Astrocyte (in vitro differentiated cells and primary cell): ENCODE measurements around the gene CATSPERZ. TPM values are rescaled to one million over a fixed set of nuclear protein-coding genes. Genes with fewer than 3 reads are reported as not detected.

Source experiments
- DNase-seq: peaks from one replicate; pipeline ENCODE4 v3.0.0-alpha.2; 2010; ENCODE audit warnings: low read depth
- FAIRE-seq: peaks from 2 replicates; lab custom pipeline; 2011; peaks lifted over from hg19 to GRCh38; lab: Jason Lieb, UNC
- H2AFZ ChIP-seq: 2 replicates; pipeline ENCODE4 v1.6.0; 2012; ENCODE audit warnings: low read depth, low read length, inconsistent platforms
- H3K27ac ChIP-seq: 2 replicates; pipeline ENCODE4 v1.5.1; 2011; ENCODE audit warnings: low read depth, low read length, inconsistent platforms
- H3K27me3 ChIP-seq: 2 replicates; pipeline ENCODE4 v1.6.0; 2011; ENCODE audit warnings: low read length, inconsistent platforms; ENCODE audit not compliant: insufficient read depth
- H3K36me3 ChIP-seq: 2 replicates; pipeline ENCODE4 v1.5.1; 2011; ENCODE audit warnings: low read length, inconsistent platforms; ENCODE audit not compliant: insufficient read depth
- H3K4me1 ChIP-seq: 2 replicates; pipeline ENCODE4 v1.5.1; 2011; ENCODE audit warnings: low read length, inconsistent platforms; ENCODE audit not compliant: insufficient read depth
- H3K4me2 ChIP-seq: 2 replicates; pipeline ENCODE4 v1.6.0; 2012; ENCODE audit warnings: low read length, inconsistent platforms
- H3K4me3 ChIP-seq: 2 replicates; pipeline ENCODE4 v1.5.1; 2011; ENCODE audit warnings: low read depth, mild to moderate bottlenecking, low read length, inconsistent platforms; ENCODE audit not compliant: insufficient read depth
- H3K79me2 ChIP-seq: 2 replicates; pipeline ENCODE4 v1.6.0; 2012; ENCODE audit warnings: mild to moderate bottlenecking, low read length, inconsistent platforms; ENCODE audit not compliant: insufficient read depth
- H3K9ac ChIP-seq: 2 replicates; pipeline ENCODE4 v1.6.0; 2012; ENCODE audit warnings: mild to moderate bottlenecking, low read length, inconsistent platforms
- H3K9me3 ChIP-seq: 2 replicates; pipeline ENCODE4 v1.5.1; 2012; ENCODE audit warnings: low read depth, mild to moderate bottlenecking, low read length, inconsistent platforms; ENCODE audit not compliant: insufficient read depth
- H4K20me1 ChIP-seq: 2 replicates; pipeline ENCODE4 v1.6.0; 2012; ENCODE audit warnings: low read length, inconsistent platforms; ENCODE audit not compliant: insufficient read depth
- H3K27ac Mint-ChIP-seq: one replicate; pipeline ENCODE4 v1.8.0; 2021; ENCODE audit warnings: mild to moderate bottlenecking, mixed read lengths; ENCODE audit not compliant: unreplicated experiment
- H3K27me3 Mint-ChIP-seq: one replicate; pipeline ENCODE4 v1.8.0; 2021; ENCODE audit warnings: low read depth, mixed read lengths; ENCODE audit not compliant: unreplicated experiment
- H3K36me3 Mint-ChIP-seq: one replicate; pipeline ENCODE4 v1.8.0; 2021; ENCODE audit warnings: low read depth, mixed read lengths; ENCODE audit not compliant: unreplicated experiment
- H3K4me1 Mint-ChIP-seq: one replicate; pipeline ENCODE4 v1.8.0; 2021; ENCODE audit warnings: low read depth, mixed read lengths; ENCODE audit not compliant: unreplicated experiment
- H3K4me3 Mint-ChIP-seq: one replicate; pipeline ENCODE4 v1.8.0; 2021; ENCODE audit warnings: mild to moderate bottlenecking, moderate library complexity, mixed read lengths; ENCODE audit not compliant: unreplicated experiment
- H3K9me3 Mint-ChIP-seq: one replicate; pipeline ENCODE4 v1.8.0; 2021; ENCODE audit warnings: mild to moderate bottlenecking, mixed read lengths; ENCODE audit not compliant: unreplicated experiment
- EZH2 ChIP-seq: IDR thresholded peaks from 2 replicates; pipeline ENCODE4 v1.6.1; 2012; ENCODE audit warnings: mild to moderate bottlenecking, low read length, inconsistent platforms; ENCODE audit not compliant: insufficient read depth
- total RNA-seq: library from RNA; stranded (reverse); gene quantifications from 2 replicates; pipeline ENCODE4 v1.2.1, GENCODE V29; 2021
- TF ChIP-seq, protein P1 (sequence below): IDR thresholded peaks from 2 replicates; pipeline ENCODE4 v1.5.1; 2011; ENCODE audit warnings: low read depth, mild to moderate bottlenecking, inconsistent platforms, low read length, moderate library complexity; ENCODE audit not compliant: insufficient read depth

Gene CATSPERZ
- total RNA-seq, 1 donor from 2014 or later: not detected

- Histone ChIP-seq H2AFZ (no peak overlapping the region), H3K79me2 (peaks cover 16% of the 10 kb centered on the region), H3K4me3 (no peak overlapping the region), H3K36me3 (no peaks in the 10 kb centered on the region), H3K9me3 (no peaks in the 10 kb centered on the region), H3K27ac (no peak overlapping the region), H3K27me3 (no peaks in the 10 kb centered on the region), H3K9ac (no peak overlapping the region), H3K4me2 (no peak overlapping the region), H3K4me1 (peaks cover 10% of the 10 kb centered on the region), H4K20me1 (no peaks in the 10 kb centered on the region)
- Mint-ChIP-seq H3K27me3 (no peaks in the 10 kb centered on the region), H3K27ac (no peak overlapping the region), H3K4me1 (peaks cover 3% of the 10 kb centered on the region), H3K4me3 (no peak overlapping the region), H3K36me3 (peaks cover 7% of the 10 kb centered on the region), H3K9me3 (no peaks in the 10 kb centered on the region)
- DNase-seq (no peak), FAIRE-seq (no peak)
- TF ChIP-seq, protein P1, sequence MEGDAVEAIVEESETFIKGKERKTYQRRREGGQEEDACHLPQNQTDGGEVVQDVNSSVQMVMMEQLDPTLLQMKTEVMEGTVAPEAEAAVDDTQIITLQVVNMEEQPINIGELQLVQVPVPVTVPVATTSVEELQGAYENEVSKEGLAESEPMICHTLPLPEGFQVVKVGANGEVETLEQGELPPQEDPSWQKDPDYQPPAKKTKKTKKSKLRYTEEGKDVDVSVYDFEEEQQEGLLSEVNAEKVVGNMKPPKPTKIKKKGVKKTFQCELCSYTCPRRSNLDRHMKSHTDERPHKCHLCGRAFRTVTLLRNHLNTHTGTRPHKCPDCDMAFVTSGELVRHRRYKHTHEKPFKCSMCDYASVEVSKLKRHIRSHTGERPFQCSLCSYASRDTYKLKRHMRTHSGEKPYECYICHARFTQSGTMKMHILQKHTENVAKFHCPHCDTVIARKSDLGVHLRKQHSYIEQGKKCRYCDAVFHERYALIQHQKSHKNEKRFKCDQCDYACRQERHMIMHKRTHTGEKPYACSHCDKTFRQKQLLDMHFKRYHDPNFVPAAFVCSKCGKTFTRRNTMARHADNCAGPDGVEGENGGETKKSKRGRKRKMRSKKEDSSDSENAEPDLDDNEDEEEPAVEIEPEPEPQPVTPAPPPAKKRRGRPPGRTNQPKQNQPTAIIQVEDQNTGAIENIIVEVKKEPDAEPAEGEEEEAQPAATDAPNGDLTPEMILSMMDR: no peak
- TF ChIP-seq EZH2: no peak
These were observed 18.0 kb upstream of the CATSPERZ start for GRCh38 chr11:64281957-64282770.

- H3K27ac Mint-ChIP-seq: no peak overlapping the region
- peaks cover 10% of the 10 kb centered on the region for H3K4me1 ChIP-seq
- no peak overlapping the region for H3K9ac ChIP-seq
- FAIRE-seq (no peak), DNase-seq (no peak)
- TF ChIP-seq EZH2: no peak
- TF ChIP-seq, protein P1: no peak
- H3K9me3 Mint-ChIP-seq: no peaks in the 10 kb centered on the region
- H3K4me1 Mint-ChIP-seq: peaks cover 3% of the 10 kb centered on the region
- H3K79me2 ChIP-seq: peaks cover 16% of the 10 kb centered on the region
- no peaks in the 10 kb centered on the region for H3K27me3 ChIP-seq
- peak overlapping the region; percentile 27 for H3K4me3 Mint-ChIP-seq
- H4K20me1 ChIP-seq: no peaks in the 10 kb centered on the region
- H3K27me3 Mint-ChIP-seq: no peaks in the 10 kb centered on the region
- H3K27ac ChIP-seq: no peak overlapping the region
- H2AFZ ChIP-seq: no peak overlapping the region
- no peaks in the 10 kb centered on the region for H3K36me3 ChIP-seq
- H3K4me3 ChIP-seq: no peak overlapping the region
- H3K36me3 Mint-ChIP-seq: peaks cover 7% of the 10 kb centered on the region
- H3K4me2 ChIP-seq: peak overlapping the region; percentile 23
- no peaks in the 10 kb centered on the region for H3K9me3 ChIP-seq
These were observed 17.1 kb upstream of the CATSPERZ start for GRCh38 chr11:64283092-64283491.
